NCI-H1092 treated with DMSO at 0.1 percent for 48 hours (cell line): ENCODE results near the gene TBC1D14.

ENCODE experiments used
- DNase-seq: peaks from one replicate; lab custom pipeline; 2025; lab: John Stamatoyannopoulos, UW

Gene TBC1D14

DNA sequence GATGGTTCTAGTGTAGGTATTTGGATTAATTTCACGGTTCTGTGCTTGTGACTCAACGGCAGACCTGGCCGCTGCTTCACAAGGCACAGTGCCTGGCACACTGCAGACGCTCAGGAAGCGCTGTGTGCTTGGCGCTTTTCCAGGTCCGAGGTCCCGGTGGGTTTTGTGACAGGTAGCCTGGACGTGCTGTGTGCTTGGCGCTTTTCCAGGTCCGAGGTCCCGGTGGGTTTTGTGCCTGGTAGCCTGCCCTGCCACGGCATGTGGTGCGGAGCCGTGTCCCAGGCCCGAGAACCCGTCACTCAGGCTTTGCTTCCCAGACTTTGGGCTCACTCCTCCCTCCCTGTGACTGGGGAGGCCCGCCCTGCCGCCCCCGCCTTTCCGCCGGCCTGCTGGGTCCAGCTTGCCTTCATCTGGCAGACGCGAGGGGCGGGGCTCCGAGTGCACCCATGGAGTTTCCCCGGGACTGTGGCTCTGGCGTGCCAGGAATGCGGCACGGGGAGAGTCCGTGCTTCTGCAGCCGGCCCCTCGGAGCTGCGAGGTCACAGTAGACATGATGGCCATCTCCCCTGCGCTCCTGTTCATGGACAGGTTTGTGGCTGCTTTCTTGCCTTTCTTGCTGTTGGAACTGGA is 44.2 kb downstream of the TBC1D14 start:
- no peak for DNase-seq

DNA sequence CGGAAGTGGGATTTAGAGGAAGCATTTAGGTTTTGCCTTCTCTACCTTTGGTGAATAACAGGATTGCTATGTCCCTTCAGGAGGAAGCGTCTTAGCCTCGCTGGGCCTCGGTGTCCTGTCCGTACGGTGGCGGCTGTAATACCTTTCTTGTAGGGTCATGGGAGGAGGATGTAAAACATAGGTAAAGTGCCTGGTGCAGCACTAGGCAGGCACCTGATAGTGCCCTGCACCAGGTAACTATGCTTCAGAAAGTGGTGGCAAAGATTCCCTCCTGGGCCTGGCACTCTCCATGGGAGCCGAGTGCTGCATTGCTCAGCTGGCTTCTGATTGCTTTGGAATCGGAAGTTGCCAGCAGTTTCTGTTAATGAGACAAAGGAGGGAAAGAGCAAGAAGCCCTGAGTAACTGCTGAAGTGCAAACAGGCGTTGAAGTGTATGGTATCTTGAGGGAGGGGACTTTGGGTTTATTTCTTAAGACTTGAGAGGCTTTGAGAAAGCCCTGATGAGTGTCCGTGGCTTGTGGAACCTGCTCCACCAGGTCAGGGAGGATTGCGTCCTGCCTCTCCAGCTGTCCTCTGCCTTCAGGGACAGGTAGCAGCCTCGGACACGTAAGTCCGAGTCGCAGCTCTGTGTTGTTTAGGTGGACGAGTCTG is 45.8 kb downstream of the TBC1D14 start:
- no peak for DNase-seq

DNA sequence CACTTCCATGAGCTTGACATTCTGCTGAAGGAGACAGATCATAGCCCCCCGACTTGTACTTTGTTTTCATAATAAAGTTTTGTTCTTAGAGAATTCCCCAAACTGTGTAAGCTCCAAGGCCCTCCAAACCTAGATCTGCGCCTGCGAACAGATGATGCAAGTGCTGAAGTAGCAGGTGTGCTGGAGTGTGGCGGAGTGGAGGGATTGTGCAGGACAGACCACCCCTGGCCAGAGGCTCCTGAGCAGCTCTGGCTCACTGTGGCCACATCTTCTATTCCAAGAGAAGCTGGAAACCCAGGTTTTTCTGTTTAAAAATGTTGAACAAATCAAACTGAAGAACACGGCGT is 46.4 kb downstream of the TBC1D14 start:
- no peak for DNase-seq

DNA sequence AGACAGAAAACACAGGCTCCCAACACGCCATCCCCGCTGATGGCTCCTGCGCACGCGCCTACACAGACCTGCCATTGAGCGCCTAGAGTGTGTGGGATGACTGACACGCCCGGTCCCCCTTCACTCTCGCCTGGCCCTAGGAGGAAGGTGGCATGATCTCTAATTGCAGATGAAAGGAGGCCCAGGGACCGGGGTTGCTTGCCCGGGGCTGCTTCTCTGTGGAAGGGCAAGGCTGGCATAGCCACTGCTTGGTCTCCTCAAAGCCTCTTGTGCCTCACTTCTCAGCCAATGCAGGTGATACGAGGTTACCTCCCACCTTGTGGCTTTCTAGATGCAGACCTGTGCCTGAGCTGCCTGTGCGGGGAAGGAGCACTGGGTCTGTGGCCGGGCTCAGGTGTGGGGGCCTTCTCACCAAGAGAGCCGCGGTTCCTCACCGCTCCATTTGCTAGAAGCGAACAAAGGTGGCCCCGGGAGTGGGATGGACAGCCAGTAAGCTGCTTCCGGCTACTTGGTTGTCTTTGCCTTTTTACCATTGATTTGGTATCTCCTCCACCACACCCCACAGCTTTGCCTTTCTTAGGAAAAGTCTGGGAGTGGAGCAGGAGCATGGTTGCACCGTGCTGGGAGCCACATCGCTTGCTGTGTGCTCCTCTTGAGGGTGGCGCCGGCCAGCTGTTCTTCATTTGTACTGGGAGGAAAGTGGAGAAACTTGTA is 47.0 kb downstream of the TBC1D14 start:
- no peak for DNase-seq

DNA sequence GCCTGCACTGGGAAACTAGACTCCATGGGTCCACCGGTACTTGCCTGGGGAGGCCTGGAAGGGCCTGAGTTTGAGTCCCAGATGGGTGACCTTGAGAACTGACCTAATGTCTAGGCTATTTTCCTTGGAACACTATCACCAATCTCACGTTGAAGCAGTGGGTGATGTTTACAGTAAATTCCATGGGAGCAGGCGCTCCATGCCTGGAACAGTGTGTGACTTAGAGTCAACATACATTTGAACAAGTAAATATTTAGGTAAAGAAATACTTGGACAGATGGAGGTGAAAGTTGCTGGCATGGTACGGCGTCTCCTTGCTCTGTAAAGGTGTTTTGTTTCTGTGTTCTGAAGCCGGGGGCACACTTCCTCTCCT is 47.5 kb downstream of the TBC1D14 start:
- DNase-seq = no peak

DNA sequence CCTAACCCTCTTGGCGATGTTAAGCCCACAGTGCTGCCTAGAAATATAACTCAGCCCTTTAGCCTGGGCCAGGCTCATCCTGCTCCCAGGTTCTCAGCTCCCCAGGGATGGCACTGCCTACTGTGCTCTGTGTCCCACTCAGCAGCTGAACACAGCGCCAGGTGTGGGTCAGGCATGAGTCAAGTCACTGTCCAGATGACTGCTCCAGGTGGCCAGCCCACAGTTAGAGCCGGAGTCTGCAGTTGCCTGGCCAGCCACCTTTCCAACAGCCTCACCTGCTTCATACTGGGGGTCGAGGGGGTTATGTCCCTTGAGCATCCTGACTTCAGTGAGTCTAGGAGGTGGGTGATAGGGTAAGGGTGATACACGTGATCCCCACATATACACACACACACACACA is 48.4 kb downstream of the TBC1D14 start:
- no peak for DNase-seq

DNA sequence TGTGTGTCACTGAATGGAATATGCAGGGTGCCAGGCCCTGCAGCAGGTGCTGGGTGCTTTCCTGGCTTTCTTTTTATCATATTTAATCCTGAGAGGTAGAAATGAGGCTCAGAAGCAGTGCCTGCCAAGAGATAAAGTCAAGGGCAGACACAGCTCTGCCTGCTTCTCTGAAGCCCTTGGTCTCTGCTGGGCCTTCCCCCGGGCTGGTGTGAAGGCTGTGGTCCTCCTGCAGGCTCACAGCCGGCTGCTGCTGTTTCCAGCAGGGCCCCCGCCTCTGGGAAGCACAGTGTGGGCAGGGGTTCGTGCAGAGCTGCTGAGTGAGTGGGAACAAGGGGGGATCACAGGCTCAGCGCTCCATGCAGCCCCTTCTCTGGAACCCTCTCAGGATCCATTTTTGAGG is 49.6 kb downstream of the TBC1D14 start:
- no peak for DNase-seq

DNA sequence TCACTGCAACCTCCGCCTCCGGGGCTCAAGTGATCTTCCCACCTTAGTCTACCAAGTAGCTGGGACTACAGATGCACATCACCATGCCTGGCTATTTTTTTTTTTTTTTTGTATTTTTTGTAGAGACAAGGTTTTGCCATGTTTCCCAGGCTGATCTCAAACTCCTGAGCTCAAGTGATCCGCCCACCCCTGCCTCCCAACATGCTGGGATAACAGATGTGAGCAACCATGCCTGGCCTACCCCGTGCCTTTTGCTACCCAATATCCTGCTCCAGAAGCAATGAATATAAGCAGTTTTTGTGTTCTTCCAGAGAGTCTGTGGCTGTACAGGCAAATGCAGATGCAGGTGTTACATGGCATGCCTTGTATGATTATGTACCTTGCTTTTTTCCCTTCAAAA is 50.5 kb downstream of the TBC1D14 start:
- DNase-seq = no peak

DNA sequence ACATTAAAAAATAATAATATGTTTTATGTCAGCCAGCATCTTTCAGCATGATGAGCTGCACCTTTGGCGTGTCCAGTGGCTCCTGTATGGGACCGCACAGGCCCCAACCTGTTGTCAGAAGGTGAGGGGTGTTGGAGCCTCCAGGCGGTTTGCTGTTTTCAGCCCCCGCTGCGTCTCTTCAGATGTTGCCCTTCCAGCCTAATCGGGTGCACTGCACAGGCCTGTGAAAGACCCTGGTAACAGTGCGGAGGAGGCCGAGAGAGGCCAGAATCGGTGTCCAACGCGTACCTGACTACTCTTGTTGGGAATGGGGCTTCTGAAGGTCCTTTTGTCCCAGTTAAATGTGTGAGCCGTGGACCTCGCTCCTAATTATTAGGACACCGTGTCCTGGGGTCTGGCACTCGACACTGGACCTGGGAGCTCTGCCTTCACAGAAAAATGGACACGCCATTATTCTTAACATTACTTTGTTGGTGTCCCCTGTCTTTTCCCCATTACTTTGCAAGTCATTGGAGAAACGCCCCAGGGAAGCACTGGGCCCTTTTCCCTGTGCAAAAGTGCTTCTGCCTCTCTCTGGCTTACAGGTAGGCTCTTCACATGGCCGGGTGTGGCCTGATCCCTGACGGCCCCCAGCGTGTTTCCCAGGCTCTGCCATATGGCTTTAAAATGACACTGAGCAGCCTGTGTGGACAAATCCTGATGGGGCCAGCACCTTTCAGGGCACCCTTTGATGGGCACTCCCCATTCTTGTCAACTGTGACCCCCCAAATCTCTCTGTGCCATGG is 51.2 kb downstream of the TBC1D14 start:
- DNase-seq = no peak

DNA sequence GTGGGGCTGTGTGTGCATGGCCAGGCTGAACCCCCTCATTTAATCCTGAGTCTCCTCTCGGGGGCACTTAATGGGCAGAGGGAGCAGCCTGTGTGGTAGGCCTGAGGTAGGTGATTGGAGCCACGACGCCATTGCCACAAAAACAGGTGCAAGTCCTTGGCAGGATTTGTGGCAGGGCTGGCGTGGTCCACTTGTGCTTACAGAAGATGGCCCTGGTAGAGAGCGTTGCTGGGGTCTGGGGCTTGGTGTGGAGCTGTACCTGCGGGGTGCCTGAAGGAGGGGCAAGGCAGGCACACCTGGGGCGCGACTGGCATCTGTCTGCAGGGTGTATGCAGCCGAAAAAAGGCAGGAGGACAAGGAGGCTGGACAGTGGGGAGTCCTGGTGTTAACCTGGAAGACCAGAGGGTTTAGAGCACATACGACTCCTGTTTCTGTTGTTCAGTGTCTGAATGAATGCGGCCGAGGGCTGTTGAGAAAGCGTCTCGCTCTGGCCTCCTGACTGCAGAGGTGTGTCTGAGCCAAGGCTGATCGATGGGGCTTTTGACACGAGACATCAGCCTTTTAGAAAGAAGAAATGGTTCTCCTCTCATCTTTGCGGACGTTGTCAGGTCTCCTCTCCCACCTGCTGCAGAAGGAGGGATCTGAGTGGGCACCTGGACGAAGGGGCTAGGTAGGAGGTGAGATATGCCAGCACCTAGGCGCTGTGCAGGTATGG is 52.0 kb downstream of the TBC1D14 start:
- DNase-seq = no peak

DNA sequence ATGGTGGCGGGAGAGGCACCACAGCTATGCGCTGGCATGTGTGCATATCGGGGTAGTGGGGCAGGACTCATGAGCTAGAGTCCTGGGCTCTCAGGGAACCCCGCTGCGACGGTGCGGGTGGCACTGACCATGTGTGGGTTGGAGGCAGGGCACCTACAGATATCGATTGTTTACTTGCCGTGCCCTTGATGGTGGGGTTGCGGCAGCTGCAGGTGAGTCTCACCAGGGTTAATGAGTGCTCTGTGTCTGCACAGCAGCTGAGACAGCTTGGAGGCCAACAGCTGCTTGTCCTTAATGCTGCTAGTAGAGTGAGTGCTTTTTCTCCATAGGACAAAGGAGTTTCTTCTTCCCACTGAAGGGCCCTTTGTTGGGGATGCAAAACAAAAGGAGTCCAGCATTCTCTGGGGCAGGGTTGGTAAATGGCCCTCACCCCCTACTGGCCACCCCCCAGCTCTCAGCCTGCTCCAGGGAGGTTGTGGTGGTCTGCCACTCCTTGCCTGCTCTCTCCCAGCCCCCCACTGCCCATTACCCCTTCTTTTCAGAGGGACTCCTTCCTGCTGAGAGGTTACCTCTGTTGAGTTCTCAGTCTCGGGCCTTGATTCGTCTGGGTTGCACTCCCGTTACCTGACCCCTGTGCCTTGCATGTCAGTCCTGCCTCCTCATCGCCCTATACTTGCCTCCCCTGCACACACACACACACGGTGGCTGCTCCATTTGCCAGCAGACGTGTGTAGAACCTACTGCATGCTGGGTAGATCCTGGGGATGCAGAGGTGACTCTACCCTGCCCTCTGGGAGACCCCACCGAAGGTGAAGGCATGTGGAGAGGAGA is 52.8 kb downstream of the TBC1D14 start:
- DNase-seq = peak; percentile 24

DNA sequence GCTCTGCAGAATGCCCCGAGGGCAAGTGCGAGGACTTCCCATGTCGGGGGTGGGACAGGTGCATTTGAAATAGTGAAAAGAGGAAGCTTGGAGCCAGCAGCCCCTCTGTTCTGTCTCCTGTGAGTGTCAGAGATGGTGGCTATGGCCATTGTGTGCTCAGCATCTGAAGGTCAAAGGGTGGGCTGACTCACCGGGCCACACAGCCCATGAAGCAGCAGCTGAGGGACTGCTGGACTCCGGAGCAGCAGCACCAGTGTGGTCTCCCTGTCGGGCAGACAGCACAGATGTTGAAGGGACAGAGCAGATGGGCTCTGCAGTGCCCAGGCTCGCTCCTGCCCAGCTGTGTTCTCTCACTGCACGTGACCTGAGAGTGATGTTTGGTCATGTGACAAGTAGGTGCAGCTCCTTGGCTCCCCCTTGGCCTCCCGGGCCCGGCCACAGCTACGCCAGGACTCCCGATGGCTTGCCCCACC is 53.5 kb downstream of the TBC1D14 start:
- no peak for DNase-seq

DNA sequence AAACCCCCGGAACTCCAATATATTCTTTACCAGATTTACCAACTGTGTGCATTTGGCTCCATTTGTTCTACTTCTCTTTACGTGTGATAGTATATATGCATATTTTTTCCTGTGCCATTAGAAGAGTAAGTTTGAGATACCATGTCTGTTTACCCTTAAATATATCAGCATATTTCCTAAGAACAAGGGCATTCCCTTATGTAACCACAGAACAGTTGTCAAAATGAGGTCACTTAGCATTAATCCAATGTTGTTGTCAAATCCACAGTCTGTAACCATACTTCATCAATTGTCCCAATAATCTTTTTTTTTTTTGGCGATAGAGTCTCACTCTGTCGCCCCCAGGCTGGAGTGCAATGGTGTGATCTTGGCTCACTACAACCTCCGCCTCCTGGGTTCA is 55.2 kb downstream of the TBC1D14 start:
- DNase-seq = no peak

DNA sequence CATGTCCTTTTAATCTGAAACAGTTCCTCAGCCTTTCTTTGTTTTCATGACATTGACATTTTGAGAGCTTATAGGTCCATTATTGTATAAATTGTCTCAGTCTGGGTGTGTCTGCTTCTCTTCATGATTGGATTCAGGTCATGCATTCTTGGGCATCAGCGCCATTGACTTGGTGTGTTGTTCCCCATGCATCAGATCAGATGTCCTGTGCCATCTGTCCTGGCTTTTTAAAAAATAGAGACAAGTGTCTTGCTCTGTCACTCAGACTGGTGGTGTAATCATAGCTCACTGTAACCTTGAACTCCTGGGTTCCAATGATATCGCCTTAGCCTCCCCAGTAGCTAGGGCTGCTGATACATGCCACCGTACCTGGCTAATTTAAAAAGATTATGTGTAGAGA is 55.7 kb downstream of the TBC1D14 start:
- DNase-seq = no peak

DNA sequence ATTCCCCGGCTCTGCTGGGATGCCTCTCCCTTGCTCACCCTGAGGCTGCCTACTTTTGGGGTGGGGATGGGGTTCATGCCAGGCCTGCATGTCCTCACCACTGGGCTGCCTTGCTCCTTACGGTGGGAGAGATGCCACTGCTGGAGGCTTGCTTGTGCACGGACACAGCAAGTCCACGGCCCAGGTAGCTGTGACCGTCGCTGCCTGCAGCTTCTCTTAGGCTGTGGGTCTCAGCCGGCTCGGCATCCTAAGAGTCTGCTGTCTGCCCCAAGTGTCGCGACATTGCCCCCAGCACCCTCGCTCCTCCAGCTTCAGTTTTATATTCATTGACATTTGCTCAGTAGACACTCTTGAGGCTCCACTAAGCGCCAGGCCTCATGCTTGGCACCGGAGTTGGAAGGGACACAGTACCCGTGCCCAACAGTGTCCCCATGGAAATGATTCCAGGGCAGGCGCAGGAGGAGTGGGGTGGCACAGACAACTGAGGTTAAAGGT is 58.3 kb downstream of the TBC1D14 start:
- no peak for DNase-seq

DNA sequence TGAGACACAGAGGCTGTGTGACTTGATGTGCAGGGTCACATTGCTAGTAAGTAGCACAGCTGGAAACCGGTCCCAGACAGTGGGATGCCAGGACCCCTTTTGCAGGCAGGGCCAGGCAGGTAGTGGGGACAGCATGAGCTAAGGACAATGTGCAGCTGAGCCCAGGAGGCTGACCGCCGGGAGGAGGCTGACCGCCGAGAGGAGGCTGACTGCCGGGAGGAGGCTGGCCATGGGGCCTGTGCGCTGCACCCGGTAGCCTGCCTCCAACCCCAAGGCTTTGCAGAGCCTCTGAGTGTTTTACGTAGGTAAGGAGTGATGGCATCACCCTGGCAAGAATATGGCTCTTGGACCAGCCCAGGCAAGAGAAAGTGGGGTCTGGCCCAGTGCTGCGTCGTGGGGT is 58.9 kb downstream of the TBC1D14 start:
- no peak for DNase-seq

DNA sequence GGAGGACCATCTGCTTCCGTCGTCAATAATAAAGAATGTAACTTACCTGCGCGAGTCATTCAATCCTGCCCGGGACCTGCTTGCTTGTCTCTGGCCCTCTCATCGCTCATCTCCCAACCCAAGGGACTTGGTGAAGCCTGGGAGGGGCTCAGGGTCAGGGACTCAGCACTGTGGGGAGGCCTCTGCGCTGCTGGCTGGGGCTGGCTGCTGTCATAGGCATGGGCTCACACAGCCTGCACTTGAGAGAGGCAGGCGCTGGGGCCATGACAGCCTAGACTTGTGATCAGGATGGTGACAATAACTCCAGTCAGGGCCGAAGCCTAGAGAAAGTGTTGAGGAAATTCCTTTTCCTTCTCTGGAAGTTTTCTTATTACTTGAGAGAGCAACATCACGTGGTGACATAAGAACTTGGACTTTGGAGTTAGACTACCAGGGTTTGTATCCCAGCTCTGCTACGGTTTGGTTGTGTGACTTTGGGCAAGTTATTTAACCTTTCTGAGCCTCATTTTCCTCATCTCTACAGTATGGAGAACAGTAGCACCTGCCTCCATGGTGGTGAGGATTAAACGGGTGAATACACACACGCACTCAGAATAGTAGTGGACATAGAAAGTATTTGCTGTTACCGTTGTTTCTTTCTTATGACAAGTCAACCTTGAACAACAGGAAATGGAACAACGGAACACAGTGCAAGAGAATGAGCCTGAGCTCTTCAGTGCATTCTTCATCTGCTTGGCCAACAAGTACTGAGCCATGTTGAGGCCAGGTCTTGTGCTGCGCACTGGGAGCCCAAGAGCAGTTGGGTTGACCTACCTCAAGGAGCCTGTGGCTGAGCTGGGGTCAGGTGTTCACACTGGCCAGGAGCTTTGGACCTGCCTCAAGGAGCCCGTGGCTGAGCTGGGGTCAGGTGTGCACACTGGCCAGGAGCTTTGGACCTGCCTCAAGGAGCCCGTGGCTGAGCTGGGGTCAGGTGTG is 60.5 kb downstream of the TBC1D14 start:
- DNase-seq = no peak

DNA sequence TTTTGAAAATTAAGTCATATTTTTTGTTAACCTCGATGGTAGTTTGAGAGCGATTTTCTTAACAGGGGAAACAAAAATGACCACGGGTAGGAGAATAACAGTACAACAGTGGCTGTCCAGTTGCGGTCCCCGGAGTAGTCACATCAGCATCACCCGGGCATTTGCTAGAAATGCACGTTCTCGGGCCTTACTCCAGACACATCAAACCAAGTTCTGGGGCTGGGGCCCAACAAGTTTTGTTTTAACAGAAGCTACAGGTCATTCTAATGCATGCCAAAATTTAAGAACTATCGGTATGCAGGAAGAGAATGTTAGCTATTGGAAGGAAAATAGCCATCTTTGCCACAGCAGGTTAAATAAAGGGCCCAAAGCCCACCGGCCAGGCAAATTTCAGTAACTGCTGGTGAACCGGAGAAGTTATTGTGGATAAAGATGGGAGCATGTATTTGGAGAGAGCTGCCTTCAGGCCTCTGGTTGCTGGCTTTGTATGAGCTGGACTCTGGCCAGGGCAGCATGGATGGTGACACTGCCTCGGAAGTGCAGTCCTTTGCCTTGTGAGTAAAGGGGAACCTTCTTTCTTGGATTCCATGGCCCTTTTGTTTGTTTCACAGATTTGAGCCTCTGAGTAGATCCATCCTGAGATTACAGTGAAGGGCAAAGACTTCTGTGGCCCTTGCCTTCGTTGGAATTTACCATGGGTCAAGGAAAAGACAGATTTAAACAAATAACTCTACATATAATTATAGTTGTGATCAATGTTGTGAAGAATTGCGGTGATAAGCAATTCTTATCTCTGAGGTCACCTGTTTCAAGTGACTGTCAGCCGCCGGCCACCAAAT is 62.1 kb downstream of the TBC1D14 start:
- DNase-seq = no peak

DNA sequence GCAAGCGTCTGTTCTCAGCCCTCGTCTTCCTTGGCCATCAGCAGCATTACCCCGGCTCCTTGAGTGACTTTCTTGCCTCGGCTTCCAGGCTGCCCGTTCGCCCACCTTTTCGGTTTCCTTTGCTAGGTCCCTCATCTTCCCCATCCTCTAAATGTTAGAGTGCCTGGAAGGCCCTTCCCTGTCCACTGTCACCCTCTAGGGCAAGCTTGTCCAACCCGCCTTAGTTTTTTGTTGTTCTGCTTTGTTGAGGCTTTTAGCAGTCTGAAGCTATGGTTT is 62.7 kb downstream of the TBC1D14 start:
- no peak for DNase-seq
